CD4-positive, alpha-beta T cell treated with Interleukin-15 for 4 hours (primary cell): ENCODE measurements around the gene ISX.

Experiments used
- DNase-seq: peaks from one replicate; pipeline ENCODE4 v3.0.0-alpha.2; 2020; ENCODE audit warnings: low spot score

ISX gene

DNA sequence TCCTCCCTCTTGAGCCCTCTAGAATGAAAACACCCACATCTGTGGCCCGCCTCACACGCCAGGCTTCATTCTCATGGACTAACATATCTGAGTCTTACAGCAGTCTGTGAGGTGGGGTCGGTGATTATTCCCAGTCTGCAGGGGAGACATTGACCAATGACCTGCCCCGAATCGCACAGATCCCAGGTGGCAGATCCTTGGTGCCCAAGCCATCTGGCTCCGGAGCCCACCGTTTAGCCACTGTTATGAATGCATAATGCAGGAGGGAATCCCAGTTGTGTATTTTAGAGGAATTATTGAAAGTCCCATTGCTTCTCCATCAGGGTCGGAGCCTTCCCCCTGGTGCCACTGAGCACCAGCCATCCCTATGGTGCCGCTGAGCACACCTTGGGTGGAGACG, 47.4 kb downstream of the ISX start:
- no peak for DNase-seq

DNA sequence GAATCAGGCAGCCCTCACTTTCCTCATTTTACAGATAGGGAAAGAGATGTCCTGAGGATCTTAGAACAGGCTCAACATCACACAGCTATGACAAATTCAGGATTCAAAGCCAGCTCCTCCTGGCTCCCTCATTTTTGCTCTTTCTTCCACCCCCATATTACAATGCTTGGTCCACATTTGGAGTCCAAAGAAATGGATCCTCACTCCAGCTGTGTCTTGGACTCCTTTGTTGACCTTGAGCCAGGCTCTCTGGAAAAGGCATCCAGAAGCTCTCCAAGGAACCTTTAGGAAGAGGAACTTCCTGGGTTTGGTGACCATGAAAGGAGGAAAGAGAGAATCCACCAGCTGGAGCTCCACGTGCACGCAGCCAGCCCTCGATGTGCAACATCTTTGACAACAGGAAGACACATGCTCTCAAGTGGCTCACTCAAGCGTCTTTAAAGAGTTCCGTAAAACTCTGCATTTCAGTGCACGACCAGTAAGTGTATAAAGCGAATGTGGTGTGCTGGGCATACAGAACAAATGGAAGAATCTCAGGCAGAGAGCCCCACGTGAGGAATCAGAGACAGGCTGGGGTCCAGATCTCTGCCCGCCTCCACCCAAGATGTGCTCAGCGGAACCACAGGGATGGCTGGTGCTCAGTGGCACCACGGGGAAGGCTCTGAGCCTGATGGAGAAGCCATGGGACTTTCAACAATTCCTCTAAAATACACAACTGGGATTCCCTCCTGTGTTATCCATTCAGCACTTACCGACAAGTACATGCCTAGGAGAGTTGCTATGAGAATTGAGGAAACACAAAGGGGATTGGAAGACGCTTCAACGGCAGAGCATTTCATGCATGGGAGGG, 48.4 kb downstream of the ISX start:
- no peak for DNase-seq

DNA sequence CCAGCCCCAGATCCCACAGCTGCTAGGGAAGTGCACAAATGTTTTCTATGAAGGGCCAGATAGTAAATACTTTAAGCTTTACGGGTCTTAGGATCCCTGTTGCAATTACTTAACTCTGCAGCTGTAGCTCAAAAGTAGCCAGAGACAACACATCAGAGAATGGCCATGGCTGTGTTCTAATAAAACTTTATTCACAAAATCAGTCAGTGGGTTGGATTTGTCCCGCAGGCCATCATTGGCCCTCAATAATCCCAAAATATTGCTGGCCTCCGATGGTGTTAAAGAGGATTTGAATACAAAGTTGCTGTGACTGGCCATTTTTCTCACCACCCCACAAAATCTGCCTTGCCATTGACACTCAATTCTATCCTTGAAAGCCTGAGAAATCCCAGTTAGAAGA, 49.6 kb downstream of the ISX start:
- no peak for DNase-seq

- DNase-seq: no peak
These were observed 50.3 kb downstream of the ISX start for GRCh38 chr22:35116269-35116668.

DNA sequence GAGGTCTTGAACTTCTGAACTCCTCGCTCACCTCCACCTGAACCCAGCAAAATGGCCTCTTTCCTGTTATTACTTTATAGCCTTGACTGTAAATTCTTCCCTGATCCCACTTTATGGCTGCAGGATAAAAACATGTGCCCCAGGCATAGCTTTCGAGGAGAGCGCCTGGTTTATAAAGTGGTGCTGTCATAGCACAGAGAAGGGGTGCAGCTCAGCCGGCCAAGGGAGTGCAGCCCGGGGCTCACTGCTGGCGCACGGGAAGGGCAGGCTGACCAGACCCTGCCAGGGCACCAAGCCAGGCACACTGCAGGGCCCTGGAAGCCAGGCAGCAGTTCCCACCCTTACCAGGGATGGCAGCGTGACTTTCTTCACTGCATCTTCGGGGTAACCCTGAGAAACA, 50.9 kb downstream of the ISX start:
- no peak for DNase-seq

GRCh38 chr22:35119494-35119893, 53.5 kb downstream of the ISX start:
- no peak for DNase-seq

GRCh38 chr22:35124691-35125219, 58.8 kb downstream of the ISX start:
- no peak for DNase-seq

DNA sequence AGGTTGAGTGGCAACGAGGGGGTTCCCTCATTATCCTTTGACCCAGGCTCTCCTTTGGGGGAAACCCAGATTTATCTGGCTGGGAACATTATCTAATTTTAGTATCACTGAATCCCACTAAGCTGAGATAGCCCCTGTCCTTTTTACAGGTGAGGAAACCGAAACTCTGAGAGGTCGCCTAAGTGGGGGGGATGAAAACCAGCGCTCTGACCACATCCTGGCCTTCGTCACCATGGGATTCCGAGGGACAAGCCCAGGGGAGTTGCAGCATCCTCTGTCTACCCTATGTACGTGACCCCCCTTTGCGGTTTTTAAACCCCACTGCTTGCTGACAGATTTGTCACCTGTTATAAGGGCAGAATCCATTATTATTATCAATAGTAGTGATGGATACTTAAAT, 61.0 kb downstream of the ISX start:
- no peak for DNase-seq

- no peak for DNase-seq
These were observed 62.7 kb downstream of the ISX start for GRCh38 chr22:35128637-35129036.

GRCh38 chr22:35131525-35132000, 65.6 kb downstream of the ISX start:
- no peak for DNase-seq

GRCh38 chr22:35132568-35132967, 66.6 kb downstream of the ISX start:
- DNase-seq: no peak

GRCh38 chr22:35133702-35134380, 67.9 kb downstream of the ISX start:
- DNase-seq: no peak

DNA sequence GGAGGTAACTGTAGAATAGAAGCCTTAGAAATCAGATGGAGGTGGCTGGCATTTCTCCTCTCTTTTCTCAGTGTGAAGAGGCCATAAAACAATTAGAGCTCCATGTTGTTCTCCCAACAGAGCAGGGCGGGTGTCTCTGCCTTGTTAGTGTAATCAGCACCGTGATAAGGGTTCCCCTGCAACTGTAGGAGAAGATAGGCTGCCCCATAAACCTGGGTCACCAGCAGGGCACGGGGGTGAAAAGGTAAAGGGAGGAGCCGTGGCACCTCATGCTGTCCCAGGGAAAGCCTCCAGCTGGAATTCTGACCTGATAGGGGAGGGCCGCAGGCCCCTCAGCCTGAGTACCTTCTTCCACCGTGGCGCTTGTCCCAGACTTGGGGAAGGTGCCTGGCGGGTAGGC, 68.7 kb downstream of the ISX start:
- no peak for DNase-seq

- no peak for DNase-seq
These were observed 69.2 kb downstream of the ISX start for GRCh38 chr22:35135165-35135564.
